Large intestine (tissue), 3 donors: ENCODE results near the gene ASMTL. TPM values are rescaled to one million over a fixed set of nuclear protein-coding genes. Genes with fewer than 3 reads are reported as not detected.
"Not testable (repeated sequence)": the region's sequence is repeated elsewhere in the genome, so short reads cannot be mapped to it uniquely, and the experiment has no call there.

ENCODE experiments used
- DNase-seq, 2 donors: peaks; one replicate each; pipeline versions ENCODE4 v3.0.0 to v3.0.0-alpha.2; 2013
- H3K27ac ChIP-seq: one replicate; pipeline ENCODE4 v1.5.1; 2013; ENCODE audit warnings: low read length
- H3K27me3 ChIP-seq: 2 replicates; pipeline ENCODE4 v1.6.1; 2013; ENCODE audit warnings: low read length; ENCODE audit not compliant: control insufficient read depth, insufficient read depth
- H3K36me3 ChIP-seq: 2 replicates; pipeline ENCODE4 v1.6.1; 2013; ENCODE audit warnings: low read length; ENCODE audit not compliant: control insufficient read depth, insufficient read depth
- H3K4me1 ChIP-seq: one replicate; pipeline ENCODE4 v1.6.1; 2013; ENCODE audit warnings: low read length; ENCODE audit not compliant: control insufficient read depth, insufficient read depth
- H3K4me3 ChIP-seq: one replicate; pipeline ENCODE4 v1.5.1; 2013; ENCODE audit warnings: low read length
- H3K9me3 ChIP-seq: one replicate; pipeline ENCODE4 v1.6.1; 2013; ENCODE audit warnings: mild to moderate bottlenecking, low read depth, low read length, moderate library complexity; ENCODE audit not compliant: control insufficient read depth
- WGBS: methylation state at CpG from one replicate; pipeline ENCODE4 v1.1.5; 2013; ENCODE audit warnings: low lambda C conversion rate; ENCODE audit not compliant: insufficient coverage; 5-methylcytosine and 5-hydroxymethylcytosine counted together
- polyA plus RNA-seq: library from polyadenylated mRNA; unstranded; fragments of 120-200 nt; gene quantifications from one replicate; pipeline ENCODE4 v1.2.1, GENCODE V29; 2013

Gene ASMTL
- polyA plus RNA-seq, 1 donor, result 25.9 TPM

GRCh38 chrX:1418901-1419544, 33.7 kb downstream of the ASMTL start:
- peaks cover 35% of the 10 kb centered on the region for H3K9me3 ChIP-seq
- DNase-seq, result no peak
- H3K36me3 ChIP-seq, result peaks cover 47% of the 10 kb centered on the region
- H3K4me3 ChIP-seq, result no peak overlapping the region
- WGBS, result no CpG with 5 or more reads among the region's 29 CpGs
- H3K27ac ChIP-seq, result no peak overlapping the region
- H3K4me1 ChIP-seq, result peaks cover 4% of the 10 kb centered on the region
- H3K27me3 ChIP-seq, result no peaks in the 10 kb centered on the region

- no peaks in the 10 kb centered on the region for H3K27me3 ChIP-seq
- peaks cover 27% of the 10 kb centered on the region for H3K9me3 ChIP-seq
- WGBS, result no CpG with 5 or more reads among the region's 20 CpGs
- no peak overlapping the region for H3K4me3 ChIP-seq
- peaks cover 4% of the 10 kb centered on the region for H3K4me1 ChIP-seq
- no peak for DNase-seq
- no peak overlapping the region for H3K27ac ChIP-seq
- peaks cover 53% of the 10 kb centered on the region for H3K36me3 ChIP-seq
These were observed 34.6 kb downstream of the ASMTL start for GRCh38 chrX:1417921-1418771.

- no CpG with 5 or more reads among the region's 14 CpGs for WGBS
- peaks cover 53% of the 10 kb centered on the region for H3K36me3 ChIP-seq
These were observed 35.5 kb downstream of the ASMTL start for GRCh38 chrX:1416965-1417760.

GRCh38 chrX:1416327-1416784, 36.4 kb downstream of the ASMTL start:
- H3K9me3 ChIP-seq, result peaks cover 20% of the 10 kb centered on the region
- H3K27me3 ChIP-seq, result no peaks in the 10 kb centered on the region
- peaks cover 3% of the 10 kb centered on the region for H3K4me1 ChIP-seq
- H3K36me3 ChIP-seq, result peaks cover 49% of the 10 kb centered on the region
- no CpG with 5 or more reads among the region's 15 CpGs for WGBS
- H3K27ac ChIP-seq, result no peak overlapping the region
- no peak overlapping the region for H3K4me3 ChIP-seq
- DNase-seq, result no peak

More at GRCh38 chrX:1416965-1417760, 35.5 kb downstream of the ASMTL start:
- Histone ChIP-seq H3K27ac (no peak overlapping the region), H3K4me1 (peaks cover 4% of the 10 kb centered on the region), H3K4me3 (no peak overlapping the region), H3K9me3 (peaks cover 24% of the 10 kb centered on the region), H3K27me3 (no peaks in the 10 kb centered on the region)
- no peak for DNase-seq

GRCh38 chrX:1412551-1413161, 40.1 kb downstream of the ASMTL start:
- Histone ChIP-seq H3K4me3 (no peak overlapping the region), H3K4me1 (no peaks in the 10 kb centered on the region), H3K27me3 (no peaks in the 10 kb centered on the region), H3K27ac (no peak overlapping the region), H3K36me3 (peaks cover 41% of the 10 kb centered on the region), H3K9me3 (no peaks in the 10 kb centered on the region)
- DNase-seq, result no peak
- WGBS, result no CpG with 5 or more reads among the region's 31 CpGs

- H3K27me3 ChIP-seq, result no peaks in the 10 kb centered on the region
- no peaks in the 10 kb centered on the region for H3K9me3 ChIP-seq
- no peak for DNase-seq
- no peak overlapping the region for H3K27ac ChIP-seq
- no peaks in the 10 kb centered on the region for H3K4me1 ChIP-seq
- H3K36me3 ChIP-seq, result peaks cover 48% of the 10 kb centered on the region
- WGBS, result no CpG with 5 or more reads among the region's 12 CpGs
- H3K4me3 ChIP-seq, result no peak overlapping the region
These were observed 41.4 kb downstream of the ASMTL start for GRCh38 chrX:1411326-1411725.

- Histone ChIP-seq H3K27me3 (no peaks in the 10 kb centered on the region), H3K4me3 (no peak overlapping the region), H3K36me3 (peaks cover 56% of the 10 kb centered on the region), H3K4me1 (no peaks in the 10 kb centered on the region), H3K9me3 (no peaks in the 10 kb centered on the region), H3K27ac (no peak overlapping the region)
- DNase-seq, result no peak
These were observed 45.7 kb downstream of the ASMTL start for GRCh38 chrX:1407035-1407434.

- not testable (repeated sequence) for H3K4me3 ChIP-seq, H3K4me1 ChIP-seq, H3K27ac ChIP-seq, H3K27me3 ChIP-seq, H3K9me3 ChIP-seq, DNase-seq
- H3K36me3 ChIP-seq, result peaks cover 57% of the 10 kb centered on the region
- WGBS, result 91% methylated on average over 2 of the region's 2 CpGs
These were observed 46.9 kb downstream of the ASMTL start for GRCh38 chrX:1405769-1406168.

GRCh38 chrX:1403867-1404266, 48.8 kb downstream of the ASMTL start:
- WGBS, result 93% methylated on average over 3 of the region's 3 CpGs
- H3K36me3 ChIP-seq, result peaks cover 61% of the 10 kb centered on the region
- H3K4me3 ChIP-seq, H3K9me3 ChIP-seq, H3K27ac ChIP-seq, H3K27me3 ChIP-seq, DNase-seq, H3K4me1 ChIP-seq: not testable (repeated sequence)

- Histone ChIP-seq H3K9me3 (no peaks in the 10 kb centered on the region), H3K36me3 (peaks cover 64% of the 10 kb centered on the region)
These were observed 49.5 kb downstream of the ASMTL start for GRCh38 chrX:1403228-1403627.

More at GRCh38 chrX:1403228-1403627, 49.5 kb downstream of the ASMTL start:
- Histone ChIP-seq H3K4me1 (no peaks in the 10 kb centered on the region), H3K27ac (no peak overlapping the region), H3K4me3 (no peak overlapping the region), H3K27me3 (no peaks in the 10 kb centered on the region)
- WGBS, result no CpG with 5 or more reads among the region's 10 CpGs
- DNase-seq, result no peak
